K562 (cell line): ENCODE measurements around the gene DUS1L.

Source experiments
- MEF2D ChIP-seq: conservative IDR thresholded peaks from 2 replicates; pipeline ENCODE4 v1.6.1; 2016; ENCODE audit warnings: low read depth, missing genetic modification characterization, missing compliant biosample characterization
- SP2 ChIP-seq: IDR thresholded peaks from 2 replicates; pipeline ENCODE4 v1.6.1; 2011; ENCODE audit warnings: mild to moderate bottlenecking, low read depth, low read length, moderate library complexity; ENCODE audit not compliant: poor library complexity, severe bottlenecking; ENCODE audit errors: extremely low read depth
- ZNF384 ChIP-seq: IDR thresholded peaks from 2 replicates; pipeline ENCODE4 v1.6.1; 2012; ENCODE audit warnings: low read depth, low read length, improper control_type of control experiment
- TF ChIP-seq, protein P1 (sequence below): fragments of 450-650 bp; IDR thresholded peaks from 2 replicates; pipeline ENCODE4 v1.6.1; 2016

DNA sequence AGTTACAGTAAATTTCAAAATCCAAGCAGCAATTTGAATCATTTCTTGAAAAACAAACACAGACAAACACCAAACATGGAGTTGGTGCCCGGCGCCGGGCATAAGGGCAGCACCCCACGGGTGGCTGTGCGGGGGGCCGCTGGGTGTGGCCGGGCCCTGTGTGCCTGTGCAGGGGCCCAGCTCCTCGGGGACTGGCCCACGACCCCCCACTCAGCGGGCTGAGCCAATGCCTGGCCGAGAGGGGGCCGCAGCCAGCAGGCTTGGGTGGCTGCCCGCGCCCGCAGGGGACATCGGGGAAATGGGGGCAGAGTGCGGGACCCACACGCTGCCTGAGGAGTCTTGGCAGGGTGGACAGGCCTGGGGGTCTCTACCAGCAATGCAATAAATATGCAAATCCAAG is 12.8 kb upstream of the DUS1L start:
- TF ChIP-seq ZNF384 (no peak), SP2 (no peak), MEF2D (tag) (no peak)
- TF ChIP-seq, protein P1, sequence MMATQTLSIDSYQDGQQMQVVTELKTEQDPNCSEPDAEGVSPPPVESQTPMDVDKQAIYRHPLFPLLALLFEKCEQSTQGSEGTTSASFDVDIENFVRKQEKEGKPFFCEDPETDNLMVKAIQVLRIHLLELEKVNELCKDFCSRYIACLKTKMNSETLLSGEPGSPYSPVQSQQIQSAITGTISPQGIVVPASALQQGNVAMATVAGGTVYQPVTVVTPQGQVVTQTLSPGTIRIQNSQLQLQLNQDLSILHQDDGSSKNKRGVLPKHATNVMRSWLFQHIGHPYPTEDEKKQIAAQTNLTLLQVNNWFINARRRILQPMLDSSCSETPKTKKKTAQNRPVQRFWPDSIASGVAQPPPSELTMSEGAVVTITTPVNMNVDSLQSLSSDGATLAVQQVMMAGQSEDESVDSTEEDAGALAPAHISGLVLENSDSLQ = no peak
